Vagina (tissue), 2 donors: ENCODE data around the gene INTU. TPM values are rescaled to one million over a fixed set of nuclear protein-coding genes. Genes with fewer than 3 reads are reported as not detected.

ENCODE experiments used
- DNase-seq, 2 donors: peaks; one replicate each; pipeline ENCODE4 v3.0.0-alpha.2; 2017; ENCODE audit errors: extremely low spot score in 2 of 2
- H3K27ac ChIP-seq: fragments of 200-600 bp; sonication (generic); one replicate; pipeline ENCODE4 v1.5.1; 2019
- H3K27me3 ChIP-seq: fragments of 200-600 bp; sonication (generic); one replicate; pipeline ENCODE4 v1.5.1; 2019
- H3K36me3 ChIP-seq, 2 donors: fragments of 200-600 bp; sonication (generic); one replicate each; pipeline ENCODE4 v1.5.1; 2017 to 2019
- H3K4me1 ChIP-seq: fragments of 200-600 bp; sonication (generic); one replicate; pipeline ENCODE4 v1.5.1; 2019
- H3K4me3 ChIP-seq, 2 donors: fragments of 200-600 bp; sonication (generic); 1 replicate in 1 of 2; 2 replicates in 1 of 2; pipeline ENCODE4 v1.5.1; 2016 to 2019
- H3K9me3 ChIP-seq: fragments of 200-600 bp; sonication (generic); one replicate; pipeline ENCODE4 v1.5.1; 2019
- POLR2A ChIP-seq, 2 donors: fragments of 450-650 bp; IDR thresholded peaks; one replicate each; pipeline ENCODE4 v1.6.1; 2017; ENCODE audit warnings: antibody characterized with exemption in 2 of 2, mild to moderate bottlenecking in 2 of 2, moderate library complexity in 2 of 2
- POLR2AphosphoS5 ChIP-seq, 2 donors: sonication (generic); formaldehyde crosslinking; IDR thresholded peaks; one replicate each; pipeline ENCODE4 v1.9.0; 2017; ENCODE audit warnings: antibody characterized with exemption in 2 of 2, mild to moderate bottlenecking in 2 of 2, low read depth in 1 of 2; ENCODE audit not compliant: insufficient read depth in 1 of 2
- intact Hi-C: fragments of 100-400 bp; cut with DNase I; formaldehyde crosslinking; loops from one replicate; pipeline ENCODE4 v1.15.1; 2023
- total RNA-seq: library from RNA; depleted of rRNA; stranded (reverse); fragments of >200 nt; gene quantifications from one replicate; pipeline ENCODE4 v1.2.3, GENCODE V29; 2016
- TF ChIP-seq, protein P1 (sequence below), 3 experiments: fragments of 450-650 bp in 2 of 3; fragments of 200-600 bp in 1 of 3; sonication (generic) in 1 of 3; IDR thresholded peaks; one replicate each; pipeline ENCODE4 v1.5.1; 2017 to 2019; ENCODE audit warnings: antibody characterized with exemption in 3 of 3, mild to moderate bottlenecking in 2 of 3, moderate library complexity in 2 of 3

The INTU gene
- total RNA-seq, 1 donor from 2014 or later: 8.8 TPM

DNA sequence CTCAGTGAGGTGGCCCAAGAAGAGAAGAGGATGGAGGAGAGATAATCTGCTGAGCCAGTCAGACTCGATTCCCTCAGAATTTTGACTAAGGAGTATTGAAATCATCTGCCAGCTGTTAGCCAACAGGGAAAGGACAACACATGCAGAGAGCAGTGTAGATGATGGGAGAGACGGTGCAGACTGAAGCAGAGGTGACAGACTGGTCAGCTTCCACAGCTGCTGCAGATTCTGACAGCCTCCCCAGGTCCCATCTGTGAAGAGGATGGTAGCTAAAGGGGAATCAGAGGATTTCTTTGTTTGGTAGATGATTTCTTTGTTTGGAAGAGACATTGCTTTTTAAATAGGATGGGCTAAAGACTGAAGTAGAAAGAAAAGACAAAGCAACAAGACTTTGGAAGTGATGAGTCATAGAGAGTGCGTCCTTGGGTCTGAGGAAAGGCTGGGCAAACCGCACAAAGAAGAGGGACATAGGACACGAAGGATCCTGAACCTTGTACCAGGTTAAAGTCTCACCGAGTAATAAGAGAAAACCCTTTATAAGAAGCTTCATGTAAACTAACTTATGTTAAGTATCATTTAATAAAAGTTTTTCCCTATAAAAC, 27.6 kb downstream of the INTU start:
- no peaks in the 10 kb centered on the region for H3K9me3 ChIP-seq
- no peaks in the 10 kb centered on the region for H3K36me3 ChIP-seq
- intact Hi-C loops: no loop called here
- no peaks in the 10 kb centered on the region for H3K4me1 ChIP-seq
- no peak for TF ChIP-seq POLR2A (IDR thresholded peaks at IDR 0.05)
- no peak overlapping the region for H3K4me3 ChIP-seq
- no peaks in the 10 kb centered on the region for H3K27me3 ChIP-seq
- no peak overlapping the region for H3K27ac ChIP-seq
- DNase-seq: no peak

DNA sequence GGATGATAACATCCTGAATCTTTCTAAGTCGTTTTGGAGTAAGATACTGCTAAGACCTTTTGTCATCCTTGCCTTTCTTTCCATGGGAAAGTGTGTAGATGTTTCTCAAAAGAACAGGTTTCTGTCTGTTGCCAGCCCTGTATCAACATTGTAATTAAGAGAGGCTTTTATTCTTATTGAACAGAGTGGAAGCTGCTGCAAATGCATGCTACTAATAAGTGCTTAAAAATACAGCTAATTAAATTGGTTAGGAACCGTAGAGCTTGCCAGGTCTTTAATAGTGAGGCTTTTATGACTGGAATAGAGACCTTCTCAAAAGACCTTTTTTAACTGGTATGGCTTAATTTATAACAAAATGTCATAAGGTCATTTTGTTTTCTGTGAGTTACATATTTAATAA, 34.4 kb downstream of the INTU start:
- intact Hi-C loops: no loop called here
- no peaks in the 10 kb centered on the region for H3K4me1 ChIP-seq
- TF ChIP-seq, protein P1, sequence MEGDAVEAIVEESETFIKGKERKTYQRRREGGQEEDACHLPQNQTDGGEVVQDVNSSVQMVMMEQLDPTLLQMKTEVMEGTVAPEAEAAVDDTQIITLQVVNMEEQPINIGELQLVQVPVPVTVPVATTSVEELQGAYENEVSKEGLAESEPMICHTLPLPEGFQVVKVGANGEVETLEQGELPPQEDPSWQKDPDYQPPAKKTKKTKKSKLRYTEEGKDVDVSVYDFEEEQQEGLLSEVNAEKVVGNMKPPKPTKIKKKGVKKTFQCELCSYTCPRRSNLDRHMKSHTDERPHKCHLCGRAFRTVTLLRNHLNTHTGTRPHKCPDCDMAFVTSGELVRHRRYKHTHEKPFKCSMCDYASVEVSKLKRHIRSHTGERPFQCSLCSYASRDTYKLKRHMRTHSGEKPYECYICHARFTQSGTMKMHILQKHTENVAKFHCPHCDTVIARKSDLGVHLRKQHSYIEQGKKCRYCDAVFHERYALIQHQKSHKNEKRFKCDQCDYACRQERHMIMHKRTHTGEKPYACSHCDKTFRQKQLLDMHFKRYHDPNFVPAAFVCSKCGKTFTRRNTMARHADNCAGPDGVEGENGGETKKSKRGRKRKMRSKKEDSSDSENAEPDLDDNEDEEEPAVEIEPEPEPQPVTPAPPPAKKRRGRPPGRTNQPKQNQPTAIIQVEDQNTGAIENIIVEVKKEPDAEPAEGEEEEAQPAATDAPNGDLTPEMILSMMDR (IDR thresholded peaks at IDR 0.05): no peak
- TF ChIP-seq POLR2A (IDR thresholded peaks at IDR 0.05): no peak
- DNase-seq: no peak
- no peaks in the 10 kb centered on the region for H3K9me3 ChIP-seq
- no peaks in the 10 kb centered on the region for H3K36me3 ChIP-seq
- H3K27ac ChIP-seq: no peak overlapping the region
- H3K27me3 ChIP-seq: no peaks in the 10 kb centered on the region
- H3K4me3 ChIP-seq: no peak overlapping the region

DNA sequence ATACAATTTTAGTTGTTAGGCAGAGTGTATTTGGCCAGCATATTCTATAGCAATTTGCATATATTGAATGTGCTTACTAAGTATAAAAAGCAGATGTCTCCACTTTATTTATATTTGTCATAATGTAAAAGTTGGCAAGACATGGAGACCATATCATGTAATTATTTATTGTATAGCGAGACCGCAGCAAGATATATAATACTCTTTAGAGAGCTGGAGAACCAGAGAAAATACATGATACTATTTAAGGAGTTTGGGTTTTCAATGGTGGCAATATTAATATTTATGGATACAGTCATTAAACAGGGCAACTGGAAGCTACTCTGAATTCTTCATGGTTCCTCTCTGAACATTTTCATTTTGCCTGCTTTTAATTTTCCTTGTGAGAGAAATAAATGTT, 35.0 kb downstream of the INTU start:
- Histone ChIP-seq H3K4me1 (no peaks in the 10 kb centered on the region), H3K27me3 (no peaks in the 10 kb centered on the region), H3K4me3 (no peak overlapping the region), H3K9me3 (no peaks in the 10 kb centered on the region), H3K27ac (no peak overlapping the region), H3K36me3 (no peaks in the 10 kb centered on the region)
- TF ChIP-seq POLR2AphosphoS5 (IDR thresholded peaks at IDR 0.05; ENCODE audit: insufficient read depth in 1 of 2, low read depth in 1 of 2) (no peak), POLR2A (IDR thresholded peaks at IDR 0.05) (no peak)
- TF ChIP-seq, protein P1 (IDR thresholded peaks at IDR 0.05): no peak
- intact Hi-C loops: no loop called here
- no peak for DNase-seq

DNA sequence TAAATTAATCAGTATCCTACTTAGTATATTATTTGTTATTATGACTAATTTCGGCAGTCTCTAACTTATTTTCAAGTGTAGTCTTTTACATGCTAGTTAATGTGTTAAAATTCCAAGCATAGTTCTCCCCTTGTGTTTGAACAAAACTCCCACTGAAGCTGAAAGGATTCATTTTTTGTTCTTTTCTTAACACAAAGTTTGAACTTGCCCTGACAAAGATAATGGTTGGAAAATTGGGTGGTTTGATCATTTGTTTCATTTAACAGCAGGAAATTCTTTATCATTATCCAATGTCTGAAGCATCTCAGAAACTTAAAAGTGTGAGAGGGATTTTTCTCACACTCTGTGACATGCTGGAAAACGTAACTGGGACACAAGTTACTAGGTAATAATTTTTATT, 36.0 kb downstream of the INTU start:
- Histone ChIP-seq H3K36me3 (no peaks in the 10 kb centered on the region), H3K9me3 (no peaks in the 10 kb centered on the region), H3K4me3 (no peak overlapping the region), H3K27ac (no peak overlapping the region), H3K27me3 (no peaks in the 10 kb centered on the region), H3K4me1 (no peaks in the 10 kb centered on the region)
- intact Hi-C loops: no loop called here
- DNase-seq: no peak
- TF ChIP-seq POLR2AphosphoS5 (IDR thresholded peaks at IDR 0.05; ENCODE audit: insufficient read depth in 1 of 2, low read depth in 1 of 2) (no peak), POLR2A (IDR thresholded peaks at IDR 0.05) (no peak)
- TF ChIP-seq, protein P1 (IDR thresholded peaks at IDR 0.05): no peak

DNA sequence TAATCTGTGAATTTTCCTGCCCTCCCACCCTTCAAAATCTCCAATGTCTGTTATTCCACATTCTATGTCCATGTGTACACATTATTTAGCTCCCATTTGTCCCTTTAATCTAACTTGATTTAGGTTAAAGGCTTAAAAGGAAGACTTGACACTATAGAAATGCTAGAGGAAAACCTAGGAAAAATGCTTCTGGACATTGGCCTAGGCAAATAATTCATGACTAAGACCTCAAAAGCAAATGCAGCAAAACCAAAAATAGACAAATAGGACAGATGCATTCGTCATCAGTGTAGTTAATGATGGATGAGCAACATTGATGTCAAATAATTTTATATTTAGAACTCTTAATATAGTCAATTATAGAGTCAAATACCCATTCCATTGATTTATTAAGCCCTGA, 36.9 kb downstream of the INTU start:
- Histone ChIP-seq H3K4me1 (no peaks in the 10 kb centered on the region), H3K9me3 (no peaks in the 10 kb centered on the region), H3K27ac (no peak overlapping the region), H3K4me3 (no peak overlapping the region), H3K36me3 (no peaks in the 10 kb centered on the region), H3K27me3 (no peaks in the 10 kb centered on the region)
- TF ChIP-seq, protein P1 (IDR thresholded peaks at IDR 0.05): no peak
- no peak for TF ChIP-seq POLR2A (IDR thresholded peaks at IDR 0.05)
- no peak for TF ChIP-seq POLR2AphosphoS5 (IDR thresholded peaks at IDR 0.05; ENCODE audit: insufficient read depth in 1 of 2, low read depth in 1 of 2)
- no peak for DNase-seq
- intact Hi-C loops: no loop called here
